Left kidney (tissue), 2 donors: Measurements from ENCODE around the gene ASRGL1. TPM values are rescaled to one million over a fixed set of nuclear protein-coding genes. Genes with fewer than 3 reads are reported as not detected.
"Not testable (repeated sequence)": the region's sequence is repeated elsewhere in the genome, so short reads cannot be mapped to it uniquely, and the experiment has no call there.

Experiments used
- DNase-seq: peaks from one replicate; pipeline ENCODE4 v3.0.0-alpha.2; 2013
- polyA plus RNA-seq: library from polyadenylated mRNA; unstranded; fragments of 120-200 nt; gene quantifications from one replicate; pipeline ENCODE4 v1.2.1, GENCODE V29; 2013; ENCODE audit not compliant: insufficient read length

Gene ASRGL1
- polyA plus RNA-seq, 1 donor, result 60.7 TPM

- no peak for DNase-seq
These were observed 7.0 kb downstream of the ASRGL1 start for GRCh38 chr11:62344210-62344609.

DNA sequence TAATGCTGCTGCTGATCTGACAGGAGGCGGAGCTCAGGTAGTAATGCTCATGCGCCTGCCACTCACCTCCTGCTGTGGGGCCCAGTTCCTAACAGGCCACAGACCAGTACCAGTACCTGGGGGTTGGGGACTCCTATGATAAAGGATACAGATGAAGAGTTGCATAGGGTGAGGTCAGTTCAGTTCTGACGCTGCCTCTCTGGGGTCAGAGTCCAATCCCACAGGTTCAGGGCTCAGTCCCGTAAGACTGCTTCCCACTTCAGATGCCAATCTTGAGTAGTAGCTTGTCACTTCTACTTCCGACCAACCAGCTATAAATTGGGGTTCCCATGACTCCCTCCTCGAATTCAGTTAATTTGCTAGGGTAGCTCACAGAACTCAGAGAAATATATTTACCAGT, 8.6 kb downstream of the ASRGL1 start:
- no peak for DNase-seq

- no peak for DNase-seq
These were observed 15.4 kb downstream of the ASRGL1 start for GRCh38 chr11:62352355-62353336.

GRCh38 chr11:62353841-62354240, 16.6 kb downstream of the ASRGL1 start:
- DNase-seq, result no peak

DNA sequence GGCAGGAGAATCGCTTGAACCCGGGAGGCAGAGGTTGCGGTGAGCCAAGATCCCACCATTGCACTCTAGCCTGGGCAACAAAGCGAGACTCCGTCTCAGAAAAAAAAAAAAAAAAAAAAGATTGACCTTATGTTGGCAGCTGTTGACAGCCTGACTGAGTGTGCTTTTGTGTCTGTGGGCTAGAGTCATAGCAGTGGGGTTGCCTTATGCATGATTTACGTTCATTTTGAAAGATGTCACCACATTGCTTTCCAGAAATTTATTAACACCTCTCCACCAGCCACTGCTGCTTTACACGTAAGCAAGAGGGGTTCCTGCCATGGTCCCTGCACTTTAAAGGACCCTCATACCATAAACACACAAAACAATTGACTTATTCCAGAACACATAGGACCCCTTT, 21.0 kb downstream of the ASRGL1 start:
- DNase-seq, result no peak

DNA sequence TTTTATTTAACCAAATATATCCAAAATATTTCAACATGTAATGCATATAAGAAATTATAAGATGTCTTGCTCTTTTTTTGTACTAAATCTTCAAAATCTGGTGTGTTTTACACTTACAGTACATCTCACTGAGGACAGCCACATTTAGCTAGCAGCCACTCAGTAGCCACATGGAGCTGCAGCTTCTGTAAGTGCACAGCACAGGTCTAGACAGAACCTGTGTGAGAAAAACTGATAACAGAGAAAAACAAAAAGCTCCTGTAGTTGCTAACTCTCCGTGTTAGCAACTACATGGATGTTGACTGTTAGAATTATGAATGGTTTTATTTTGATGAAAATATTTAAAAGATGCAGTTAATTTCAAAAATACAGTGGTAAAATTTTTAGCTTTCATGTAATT, 22.2 kb downstream of the ASRGL1 start:
- DNase-seq, result no peak

GRCh38 chr11:62360685-62361084, 23.4 kb downstream of the ASRGL1 start:
- DNase-seq, result no peak

- not testable (repeated sequence) for DNase-seq
These were observed 31.7 kb downstream of the ASRGL1 start for GRCh38 chr11:62368861-62369477.

DNA sequence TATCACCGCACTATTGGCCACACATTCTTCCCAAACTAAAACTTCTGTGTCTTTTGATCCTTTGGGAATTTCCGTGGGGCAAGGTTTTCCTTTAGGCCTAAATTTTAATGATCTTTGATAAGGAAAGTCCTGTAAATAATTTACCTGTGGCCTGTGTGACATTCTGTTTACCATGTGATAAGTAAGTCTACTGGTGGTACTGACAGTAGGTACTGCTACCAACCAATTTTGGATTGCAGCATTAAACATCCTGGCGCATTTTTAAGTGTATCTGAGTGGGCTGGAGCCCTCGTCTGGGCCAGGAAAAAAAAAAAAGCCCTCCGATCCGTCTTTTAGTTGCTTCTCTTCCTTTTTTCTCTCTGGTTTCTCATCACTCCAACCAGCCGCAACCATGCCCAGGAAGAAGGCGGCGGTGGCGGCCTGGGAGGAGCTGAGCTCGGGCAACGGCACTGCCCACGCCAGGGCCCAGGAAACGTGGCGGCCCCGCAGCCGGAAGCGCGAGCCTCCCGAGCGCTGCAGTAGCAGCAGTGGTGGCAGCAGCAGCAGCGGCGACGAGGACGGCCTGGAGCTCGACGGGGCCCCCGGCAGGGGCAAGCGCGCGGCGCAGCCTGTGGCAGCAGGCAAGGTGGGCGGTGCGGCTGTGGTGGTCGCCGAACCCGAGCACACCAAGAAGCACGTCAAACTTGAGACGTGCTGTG, 33.6 kb downstream of the ASRGL1 start:
- DNase-seq, result peak; percentile 6

GRCh38 chr11:62372871-62373270, 35.6 kb downstream of the ASRGL1 start:
- DNase-seq, result no peak

GRCh38 chr11:62373464-62374119, 36.3 kb downstream of the ASRGL1 start:
- DNase-seq, result no peak

- DNase-seq, result no peak
These were observed 37.6 kb downstream of the ASRGL1 start for GRCh38 chr11:62374801-62375200.

- peak; percentile 56 for DNase-seq
These were observed 41.3 kb downstream of the ASRGL1 start for GRCh38 chr11:62378459-62379063.

DNA sequence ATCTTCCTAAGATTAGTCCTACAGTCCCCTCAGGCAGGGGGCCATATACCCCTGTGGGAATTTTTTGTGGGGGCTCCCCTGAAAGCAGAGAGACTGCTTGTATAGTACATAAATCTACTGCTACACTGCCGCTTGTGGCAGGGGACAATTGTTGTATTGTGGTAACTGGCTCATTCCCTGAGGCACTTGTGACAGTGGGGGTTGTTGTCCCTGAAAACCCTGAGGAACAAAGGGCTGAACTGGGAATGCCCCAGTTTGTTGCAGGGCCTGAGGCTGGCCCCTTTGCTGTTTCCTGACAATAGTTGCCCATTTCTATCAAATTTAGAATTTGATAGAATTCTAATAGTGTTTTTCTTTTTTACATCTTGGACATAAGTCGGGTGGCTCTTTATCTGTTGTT, 42.3 kb downstream of the ASRGL1 start:
- not testable (repeated sequence) for DNase-seq

- peak; percentile 79 for DNase-seq
These were observed 43.6 kb downstream of the ASRGL1 start for GRCh38 chr11:62380821-62381245.

- DNase-seq, result no peak
These were observed 46.6 kb downstream of the ASRGL1 start for GRCh38 chr11:62383822-62384221.

GRCh38 chr11:62386083-62386482, 48.8 kb downstream of the ASRGL1 start:
- not testable (repeated sequence) for DNase-seq

GRCh38 chr11:62387381-62387780, 50.1 kb downstream of the ASRGL1 start:
- no peak for DNase-seq

DNA sequence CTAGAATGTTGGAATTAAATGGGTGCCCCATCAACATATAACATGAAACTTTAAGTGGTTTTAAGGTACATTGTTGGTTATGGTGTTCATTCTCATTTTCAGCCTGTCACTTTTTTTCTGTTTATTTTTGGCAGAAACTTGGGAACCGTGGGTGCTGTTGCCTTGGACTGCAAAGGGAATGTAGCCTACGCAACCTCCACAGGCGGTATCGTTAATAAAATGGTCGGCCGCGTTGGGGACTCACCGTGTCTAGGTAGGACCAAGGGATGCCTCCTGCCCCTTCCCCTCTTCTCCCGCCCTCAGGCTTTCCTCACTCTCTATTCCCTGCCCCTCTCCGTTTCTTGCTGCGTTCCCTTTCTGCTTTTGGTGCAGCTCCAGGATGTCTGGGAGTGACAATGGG, 51.8 kb downstream of the ASRGL1 start:
- DNase-seq, result no peak

- no peak for DNase-seq
These were observed 53.0 kb downstream of the ASRGL1 start for GRCh38 chr11:62390237-62390636.

- DNase-seq, result no peak
These were observed 53.5 kb downstream of the ASRGL1 start for GRCh38 chr11:62390722-62391121.
